NCI-H1436 (cell line): ENCODE data around the gene BHLHE23.
"Not testable (repeated sequence)": the region's sequence is repeated elsewhere in the genome, so short reads cannot be mapped to it uniquely, and the experiment has no call there.

Experiments
- DNase-seq: peaks from one replicate; lab custom pipeline; 2025; lab: John Stamatoyannopoulos, UW

Gene BHLHE23

GRCh38 chr20:63043348-63044203 is 36.8 kb upstream of the BHLHE23 start:
- DNase-seq, result no peak

GRCh38 chr20:63042448-63043071 is 35.8 kb upstream of the BHLHE23 start:
- no peak for DNase-seq

- DNase-seq, result no peak
These were observed 35.0 kb upstream of the BHLHE23 start for GRCh38 chr20:63041776-63042175.

- no peak for DNase-seq
These were observed 31.0 kb upstream of the BHLHE23 start for GRCh38 chr20:63037669-63038268.

GRCh38 chr20:63036291-63036690 is 29.5 kb upstream of the BHLHE23 start:
- DNase-seq, result no peak

GRCh38 chr20:63035603-63036185 is 28.9 kb upstream of the BHLHE23 start:
- DNase-seq, result no peak

GRCh38 chr20:63034710-63035602 is 28.2 kb upstream of the BHLHE23 start:
- DNase-seq, result not testable (repeated sequence)

GRCh38 chr20:63033794-63034709 is 27.3 kb upstream of the BHLHE23 start:
- no peak for DNase-seq

GRCh38 chr20:63032861-63033793 is 26.4 kb upstream of the BHLHE23 start:
- no peak for DNase-seq

GRCh38 chr20:63032026-63032800 is 25.4 kb upstream of the BHLHE23 start:
- DNase-seq, result no peak

GRCh38 chr20:63031251-63032014 is 24.7 kb upstream of the BHLHE23 start:
- DNase-seq, result no peak

- no peak for DNase-seq
These were observed 22.8 kb upstream of the BHLHE23 start for GRCh38 chr20:63029358-63030121.

- no peak for DNase-seq
These were observed 21.7 kb upstream of the BHLHE23 start for GRCh38 chr20:63028461-63028921.

GRCh38 chr20:63027922-63028389 is 21.2 kb upstream of the BHLHE23 start:
- DNase-seq, result peak; percentile 30

- no peak for DNase-seq
These were observed 20.6 kb upstream of the BHLHE23 start for GRCh38 chr20:63027221-63027921.

- no peak for DNase-seq
These were observed 19.9 kb upstream of the BHLHE23 start for GRCh38 chr20:63026582-63027165.
